Breast epithelium (tissue), 3 donors: ENCODE results near the gene CACNB2.

Source experiments
- CTCF ChIP-seq, 3 donors: fragments of 450-650 bp; IDR thresholded peaks; one replicate each; pipeline ENCODE4 v1.5.1; 2016 to 2017; ENCODE audit warnings: antibody characterized with exemption in 3 of 3, mild to moderate bottlenecking in 3 of 3, moderate library complexity in 3 of 3
- POLR2A ChIP-seq: fragments of 450-650 bp; IDR thresholded peaks from one replicate; pipeline ENCODE4 v1.6.1; 2016; ENCODE audit warnings: antibody characterized with exemption, mild to moderate bottlenecking, moderate library complexity
- POLR2AphosphoS5 ChIP-seq, 3 donors: sonication (generic); formaldehyde crosslinking; IDR thresholded peaks; one replicate each; pipeline ENCODE4 v1.6.1; 2017; ENCODE audit warnings: antibody characterized with exemption in 3 of 3

GRCh38 chr10:18221123-18221522, 80.9 kb downstream of the CACNB2 start:
- TF ChIP-seq POLR2A (no peak), CTCF (IDR thresholded peaks at IDR 0.05) (no peak), POLR2AphosphoS5 (IDR thresholded peaks at IDR 0.05) (no peak)
